HepG2 (cell line): Measurements from ENCODE around the gene CDH19.

Source experiments
- ELF4 ChIP-seq: sonication (generic); formaldehyde crosslinking; IDR thresholded peaks from 2 replicates; pipeline ENCODE4 v1.5.0; 2020; ENCODE audit warnings: missing genetic modification reagents, mild to moderate bottlenecking, moderate library complexity, borderline replicate concordance
- GABPA ChIP-seq, 2 experiments: IDR thresholded peaks; 2 replicates each; pipeline ENCODE4 v1.6.1; 2011 to 2016; ENCODE audit warnings: low read depth in 2 of 2, low read length in 1 of 2, missing biosample characterization in 1 of 2, missing genetic modification characterization in 1 of 2
- HOXA7 ChIP-seq: sonication (generic); formaldehyde crosslinking; IDR thresholded peaks from 2 replicates; pipeline ENCODE4 v1.8.1; 2022; ENCODE audit warnings: mild to moderate bottlenecking, missing genetic modification reagents, moderate library complexity
- POLR2AphosphoS5 ChIP-seq: IDR thresholded peaks from 2 replicates; pipeline ENCODE4 v1.6.1; 2012; ENCODE audit warnings: low read depth, low read length
- RAD21 ChIP-seq: fragments of 450-650 bp; formaldehyde crosslinking; IDR thresholded peaks from 2 replicates; pipeline ENCODE4 v1.5.0; 2020; ENCODE audit warnings: mild to moderate bottlenecking
- SUZ12 ChIP-seq: fragments of 150-350 bp; IDR thresholded peaks from 2 replicates; pipeline ENCODE4 v1.6.1; 2014; ENCODE audit warnings: low read depth, low read length
- YEATS2 ChIP-seq: sonication (generic); formaldehyde crosslinking; IDR thresholded peaks from 2 replicates; pipeline ENCODE4 v1.4.0; 2020; ENCODE audit warnings: missing genetic modification reagents, borderline replicate concordance
- ZIK1 ChIP-seq: sonication (generic); formaldehyde crosslinking; IDR thresholded peaks from 2 replicates; pipeline ENCODE4 v1.5.0; 2020; ENCODE audit warnings: mild to moderate bottlenecking, low read depth, missing genetic modification reagents, borderline replicate concordance
- ZNF292 ChIP-seq: sonication (generic); formaldehyde crosslinking; IDR thresholded peaks from 2 replicates; pipeline ENCODE4 v1.8.1; 2022; ENCODE audit warnings: mild to moderate bottlenecking, low read depth, missing genetic modification reagents, borderline replicate concordance
- ZNF768 ChIP-seq: sonication (generic); formaldehyde crosslinking; IDR thresholded peaks from 2 replicates; pipeline ENCODE4 v1.4.0; 2020; ENCODE audit warnings: missing genetic modification reagents
- ZSCAN22 ChIP-seq: sonication (generic); formaldehyde crosslinking; IDR thresholded peaks from 2 replicates; pipeline ENCODE4 v1.4.0; 2020; ENCODE audit warnings: mild to moderate bottlenecking, missing genetic modification reagents
- TF ChIP-seq, protein P1 (sequence below): sonication (generic); formaldehyde crosslinking; IDR thresholded peaks from 2 replicates; pipeline ENCODE4 v1.5.0; 2020; ENCODE audit warnings: mild to moderate bottlenecking, missing genetic modification reagents, moderate library complexity

DNA sequence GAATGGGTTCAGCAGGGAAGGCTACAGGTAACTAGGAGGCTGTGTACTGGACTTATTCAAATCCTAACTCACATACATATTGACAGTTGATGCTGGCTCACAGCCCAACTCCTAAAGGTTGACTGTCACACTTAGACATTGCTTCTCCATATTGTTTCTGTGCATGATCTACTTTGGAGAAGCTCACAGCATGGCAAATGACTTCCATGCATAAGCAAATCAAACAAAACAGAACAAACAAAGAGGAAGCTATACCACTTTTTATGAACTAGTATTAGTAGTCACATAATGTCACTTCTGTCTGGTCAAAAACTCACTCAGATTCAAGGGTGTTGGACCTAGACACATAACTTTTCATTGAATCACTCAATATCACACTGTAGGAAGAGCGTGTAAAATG is 43.8 kb upstream of the CDH19 start:
- no peak for TF ChIP-seq ZSCAN22 (CRISPR knock-in tag)
- no peak for TF ChIP-seq ELF4 (CRISPR knock-in tag)
- no peak for TF ChIP-seq YEATS2 (CRISPR knock-in tag)
- TF ChIP-seq HOXA7 = no peak
- no peak for TF ChIP-seq ZNF292 (CRISPR knock-in tag)
- no peak for TF ChIP-seq GABPA (IDR thresholded peaks at IDR 0.05; ENCODE audit: low read depth, low read length)
- TF ChIP-seq GABPA (CRISPR knock-in tag; IDR thresholded peaks at IDR 0.05; ENCODE audit: low read depth) = no peak
- TF ChIP-seq, protein P1, sequence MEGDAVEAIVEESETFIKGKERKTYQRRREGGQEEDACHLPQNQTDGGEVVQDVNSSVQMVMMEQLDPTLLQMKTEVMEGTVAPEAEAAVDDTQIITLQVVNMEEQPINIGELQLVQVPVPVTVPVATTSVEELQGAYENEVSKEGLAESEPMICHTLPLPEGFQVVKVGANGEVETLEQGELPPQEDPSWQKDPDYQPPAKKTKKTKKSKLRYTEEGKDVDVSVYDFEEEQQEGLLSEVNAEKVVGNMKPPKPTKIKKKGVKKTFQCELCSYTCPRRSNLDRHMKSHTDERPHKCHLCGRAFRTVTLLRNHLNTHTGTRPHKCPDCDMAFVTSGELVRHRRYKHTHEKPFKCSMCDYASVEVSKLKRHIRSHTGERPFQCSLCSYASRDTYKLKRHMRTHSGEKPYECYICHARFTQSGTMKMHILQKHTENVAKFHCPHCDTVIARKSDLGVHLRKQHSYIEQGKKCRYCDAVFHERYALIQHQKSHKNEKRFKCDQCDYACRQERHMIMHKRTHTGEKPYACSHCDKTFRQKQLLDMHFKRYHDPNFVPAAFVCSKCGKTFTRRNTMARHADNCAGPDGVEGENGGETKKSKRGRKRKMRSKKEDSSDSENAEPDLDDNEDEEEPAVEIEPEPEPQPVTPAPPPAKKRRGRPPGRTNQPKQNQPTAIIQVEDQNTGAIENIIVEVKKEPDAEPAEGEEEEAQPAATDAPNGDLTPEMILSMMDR (CRISPR knock-in tag) = no peak
- no peak for TF ChIP-seq SUZ12
- TF ChIP-seq POLR2AphosphoS5 = no peak
- TF ChIP-seq ZIK1 (CRISPR knock-in tag) = no peak
- no peak for TF ChIP-seq RAD21 (CRISPR knock-in tag)
- no peak for TF ChIP-seq ZNF768 (CRISPR knock-in tag)
